ENCODE results near the gene CHRND. TPM values are rescaled to one million over a fixed set of nuclear protein-coding genes. Genes with fewer than 3 reads are reported as not detected.
"Not testable (repeated sequence)": the region's sequence is repeated elsewhere in the genome, so short reads cannot be mapped to it uniquely, and the experiment has no call there.

Gene CHRND
- total and polyA plus RNA-seq, 12 donors: 0.07 to 0.39 (median 0.14) TPM; not detected in 7

- TF ChIP-seq POLR2A (IDR thresholded peaks at IDR 0.05): no peak
- Histone ChIP-seq H3K4me1 (replicated peaks in 1 of 2) (no peaks in the 10 kb centered on the region), H3K9me3 (replicated peaks in 1 of 3) (no peaks in the 10 kb centered on the region), H3K36me3 (replicated peaks in 1 of 2) (peaks cover 0 to 74% of the 10 kb centered on the region in 2 donors), H3K4me3 (no peak overlapping the region), H3K27me3 (no peaks in the 10 kb centered on the region), H3K27ac (peak overlapping the region in 2 of 5 donors; percentile 6 to 30)
- whole genome bisulfite sequencing, 4 donors: 50 to 58% (median 57%) methylated on average over 5 of the region's 5 CpGs
- DNase-seq: peak in 5 of 7 donors; percentile 40 to 63 (median 54)
- intact Hi-C loops (cut with DNase I): no loop called here
Measured at GRCh38 chr2:232568161-232568560, 42.2 kb downstream of the CHRND start.

- DNase-seq: no peak
- Histone ChIP-seq H3K4me1 (replicated peaks in 1 of 2) (no peaks in the 10 kb centered on the region), H3K36me3 (replicated peaks in 1 of 2) (peaks cover 0 to 70% of the 10 kb centered on the region in 2 donors), H3K27ac (no peak overlapping the region), H3K4me3 (no peak overlapping the region), H3K9me3 (replicated peaks in 1 of 3) (no peaks in the 10 kb centered on the region), H3K27me3 (no peaks in the 10 kb centered on the region)
- intact Hi-C loops (cut with DNase I): no loop called here
- 94 to 98% (median 96%) methylated on average over 9 of the region's 9 CpGs for WGBS, 4 donors
- TF ChIP-seq CTCF (IDR thresholded peaks at IDR 0.05): no peak
- TF ChIP-seq POLR2A (IDR thresholded peaks at IDR 0.05): no peak
Measured at GRCh38 chr2:232569541-232569940, 43.6 kb downstream of the CHRND start.

DNA sequence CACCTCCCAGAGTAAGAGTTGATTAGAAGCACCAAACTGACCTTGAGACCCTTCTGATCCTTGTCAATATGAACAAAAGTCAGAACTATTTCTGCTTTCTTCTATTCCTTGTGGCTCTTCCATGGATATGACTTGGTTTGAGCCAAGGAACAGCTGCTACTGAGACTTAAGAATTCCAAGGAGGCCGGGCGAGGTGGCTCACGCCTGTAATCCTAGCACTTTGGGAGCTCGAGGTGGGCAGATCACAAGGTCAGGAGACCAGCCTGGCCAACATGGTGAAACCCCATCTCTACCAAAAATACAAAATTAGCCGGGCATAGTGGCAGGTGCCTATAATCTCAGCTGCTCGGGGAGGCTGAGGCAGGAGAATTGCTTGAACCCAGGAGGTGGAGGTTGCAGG is 44.5 kb downstream of the CHRND start:
- H3K36me3 ChIP-seq (replicated peaks in 1 of 2): peaks cover 0 to 62% of the 10 kb centered on the region in 2 donors
- H3K4me3 ChIP-seq; H3K27ac ChIP-seq; H3K9me3 ChIP-seq (replicated peaks in 1 of 3); intact Hi-C loops (cut with DNase I); DNase-seq; H3K4me1 ChIP-seq (replicated peaks in 1 of 2); H3K27me3 ChIP-seq: not testable (repeated sequence)
- WGBS, 4 donors: 89 to 100% (median 96%) methylated on average over 6 of the region's 6 CpGs

DNA sequence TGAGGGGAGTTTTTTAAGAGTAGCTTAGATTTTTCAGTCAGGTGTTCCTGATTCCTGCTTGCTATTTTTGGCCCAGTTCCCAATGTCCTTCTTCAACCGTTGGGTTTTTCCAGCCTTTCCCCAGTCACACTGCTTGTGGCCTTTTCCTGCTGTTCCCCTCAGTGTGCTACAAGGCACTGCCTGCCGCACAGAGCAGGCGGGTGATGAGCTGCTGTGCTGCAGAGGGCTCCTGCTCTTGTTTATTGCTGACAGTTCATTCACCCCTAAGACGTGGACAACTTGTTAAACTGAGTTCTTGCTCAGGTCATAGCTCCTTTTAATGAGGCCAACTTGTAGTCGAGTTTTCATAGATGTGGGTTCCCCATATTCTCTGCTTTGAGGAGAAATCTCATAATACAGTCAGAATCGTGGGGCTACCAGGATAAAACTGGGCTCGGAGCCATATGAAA is 45.1 kb downstream of the CHRND start:
- 65 to 77% (median 69%) methylated on average over 7 of the region's 7 CpGs for WGBS, 4 donors
- H3K27ac ChIP-seq: no peak overlapping the region
- H3K9me3 ChIP-seq (replicated peaks in 1 of 3): no peaks in the 10 kb centered on the region
- peaks cover 0 to 56% of the 10 kb centered on the region in 2 donors for H3K36me3 ChIP-seq (replicated peaks in 1 of 2)
- intact Hi-C loops (cut with DNase I): no loop called here
- H3K4me3 ChIP-seq: no peak overlapping the region
- TF ChIP-seq CTCF (IDR thresholded peaks at IDR 0.05): no peak
- TF ChIP-seq POLR2A (IDR thresholded peaks at IDR 0.05): no peak
- no peak for DNase-seq
- H3K27me3 ChIP-seq: no peaks in the 10 kb centered on the region
- no peaks in the 10 kb centered on the region for H3K4me1 ChIP-seq (replicated peaks in 1 of 2)

DNA sequence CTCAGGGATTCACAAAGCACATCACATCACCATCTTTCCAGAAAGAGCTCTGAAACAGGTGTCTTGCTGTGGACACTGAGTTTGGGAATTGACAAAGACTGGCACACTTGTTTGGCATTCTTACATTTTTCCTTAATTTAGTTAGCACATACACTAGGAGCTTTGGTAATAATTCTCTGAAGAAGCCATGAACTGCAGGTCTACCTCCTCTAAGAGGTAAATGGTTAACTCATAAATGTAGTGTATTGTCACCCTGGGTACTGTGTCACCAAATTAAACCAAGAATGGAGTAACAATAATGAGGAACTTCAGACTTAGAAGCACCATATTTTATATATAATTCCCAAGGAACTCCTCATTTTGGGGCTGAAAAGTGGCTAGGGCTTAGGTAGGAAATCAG is 47.1 kb downstream of the CHRND start:
- Histone ChIP-seq H3K4me1 (replicated peaks in 1 of 2) (no peaks in the 10 kb centered on the region), H3K4me3 (no peak overlapping the region), H3K36me3 (replicated peaks in 1 of 2) (peaks cover 0 to 36% of the 10 kb centered on the region in 2 donors), H3K27me3 (no peaks in the 10 kb centered on the region), H3K27ac (no peak overlapping the region), H3K9me3 (replicated peaks in 1 of 3) (no peaks in the 10 kb centered on the region)
- intact Hi-C loops (cut with DNase I): no loop called here
- TF ChIP-seq POLR2A (IDR thresholded peaks at IDR 0.05): no peak
- no peak for TF ChIP-seq CTCF (IDR thresholded peaks at IDR 0.05)
- DNase-seq: no peak
